Endothelial cell of umbilical vein (primary cell): ENCODE data around the gene CTPS1. TPM values are rescaled to one million over a fixed set of nuclear protein-coding genes. Genes with fewer than 3 reads are reported as not detected.

Source experiments
- BruUV-seq: library from RNA; stranded (reverse); fragments of 400-500 nt; replicated peaks from 2 replicates; lab custom pipeline; 2021; lab: Mats Ljungman, UMichigan
- CTCF ChIA-PET: fragments of 300-600, 350-600 bp; sonication (Branson Sonifier 250); formaldehyde crosslinking; loops from one replicate; lab custom pipeline; 2021; ENCODE audit warnings: antibody characterized with exemption, inconsistent platforms; lab: Charles Lee
- POLR2A ChIA-PET: fragments of 300-600, 350-600 bp; sonication (Branson Sonifier 250); formaldehyde crosslinking; loops from one replicate; lab custom pipeline; 2021; ENCODE audit warnings: antibody characterized with exemption, inconsistent platforms; lab: Charles Lee
- DNase-seq: peaks from one replicate; pipeline ENCODE4 v3.0.0-alpha.2; 2011; ENCODE audit warnings: low read depth, low spot score
- FAIRE-seq: peaks from 2 replicates; lab custom pipeline; 2011; peaks lifted over from hg19 to GRCh38; lab: Jason Lieb, UNC
- H2AFZ ChIP-seq: 2 replicates; pipeline ENCODE4 v1.6.0; 2012; ENCODE audit warnings: low read depth, low read length, control low read depth, inconsistent platforms
- H3K27ac ChIP-seq: 2 replicates; pipeline ENCODE4 v1.5.1; 2011; ENCODE audit warnings: low read depth, mild to moderate bottlenecking, control low read depth, low read length, moderate library complexity; ENCODE audit not compliant: insufficient read depth
- H3K27me3 ChIP-seq, 2 experiments: 2 replicates each; pipeline versions ENCODE4 v1.6.0 to v1.6.1; 2011; ENCODE audit warnings: low read length in 2 of 2, mixed read lengths in 1 of 2; ENCODE audit not compliant: control insufficient read depth in 2 of 2, insufficient read depth in 2 of 2
- H3K36me3 ChIP-seq, 2 experiments: 2 replicates in 1 of 2; 3 replicates in 1 of 2; pipeline ENCODE4 v1.5.1; 2011; ENCODE audit warnings: low read length in 2 of 2, mild to moderate bottlenecking in 1 of 2, moderate library complexity in 1 of 2; ENCODE audit not compliant: control insufficient read depth in 2 of 2, insufficient read depth in 2 of 2; ENCODE audit errors: extremely low read depth in 1 of 2
- H3K4me1 ChIP-seq: 3 replicates; pipeline ENCODE4 v1.5.1; 2011; ENCODE audit warnings: mild to moderate bottlenecking, low read length; ENCODE audit not compliant: control insufficient read depth, insufficient read depth; ENCODE audit errors: extremely low read depth
- H3K4me2 ChIP-seq: 2 replicates; pipeline ENCODE4 v1.6.1; 2011; ENCODE audit warnings: low read length, control low read depth, mixed read lengths; ENCODE audit not compliant: insufficient read depth
- H3K4me3 ChIP-seq, 3 experiments: fragments of 200-600 bp in 1 of 3; sonication (generic), shearing (Covaris generic) in 1 of 3; replicated peaks in 1 of 3; 2 replicates each; pipeline ENCODE4 v1.5.1; 2011 to 2016; ENCODE audit warnings: control low read depth in 3 of 3, low read length in 3 of 3, mild to moderate bottlenecking in 2 of 3, inconsistent platforms in 1 of 3, low read depth in 1 of 3, moderate library complexity in 1 of 3; ENCODE audit not compliant: insufficient read depth in 1 of 3
- H3K79me2 ChIP-seq: 2 replicates; pipeline ENCODE4 v1.6.0; 2012; ENCODE audit warnings: low read length, inconsistent platforms; ENCODE audit not compliant: control insufficient read depth, insufficient read depth
- H3K9ac ChIP-seq: replicated peaks from 2 replicates; pipeline ENCODE3; 2011; ENCODE audit warnings: low read length, control low read depth; ENCODE audit not compliant: insufficient read depth; ENCODE audit errors: extremely low read depth
- H3K9me1 ChIP-seq: replicated peaks from 3 replicates; pipeline ENCODE4 v1.6.0; 2011; ENCODE audit warnings: mild to moderate bottlenecking, low read length; ENCODE audit not compliant: control insufficient read depth, insufficient read depth; ENCODE audit errors: extremely low read depth
- H3K9me3 ChIP-seq: replicated peaks from 2 replicates; pipeline ENCODE4 v1.5.1; 2012; ENCODE audit warnings: low read length, inconsistent platforms; ENCODE audit not compliant: control insufficient read depth, insufficient read depth
- H4K20me1 ChIP-seq: replicated peaks from 2 replicates; pipeline ENCODE3; 2011; ENCODE audit warnings: mild to moderate bottlenecking, low read length; ENCODE audit not compliant: control insufficient read depth, insufficient read depth; ENCODE audit errors: extremely low read depth
- CTCF ChIP-seq, 2 donors: IDR thresholded peaks; 1 replicate in 1 of 2; 2 replicates in 1 of 2; pipeline ENCODE4 v1.5.1; 2011; ENCODE audit warnings: low read length in 2 of 2, mild to moderate bottlenecking in 2 of 2, moderate library complexity in 2 of 2, control low read depth in 1 of 2, inconsistent platforms in 1 of 2, low read depth in 1 of 2; ENCODE audit not compliant: insufficient read depth in 1 of 2; ENCODE audit errors: extremely low read depth in 1 of 2
- EZH2 ChIP-seq: IDR thresholded peaks from 2 replicates; pipeline ENCODE4 v1.6.1; 2012; ENCODE audit warnings: borderline replicate concordance, low read depth, mild to moderate bottlenecking, moderate library complexity, low read length, inconsistent platforms; ENCODE audit not compliant: severe bottlenecking
- FOS ChIP-seq: IDR thresholded peaks from 2 replicates; pipeline ENCODE4 v1.6.1; 2011; ENCODE audit warnings: mild to moderate bottlenecking, low read length, moderate library complexity, borderline replicate concordance; ENCODE audit not compliant: insufficient read depth
- GATA2 ChIP-seq: IDR thresholded peaks from 2 replicates; pipeline ENCODE4 v1.7.0; 2011; ENCODE audit warnings: low read depth, mild to moderate bottlenecking, moderate library complexity, mixed read lengths, low read length; ENCODE audit not compliant: insufficient read length, insufficient read depth
- JUN ChIP-seq: IDR thresholded peaks from 2 replicates; pipeline ENCODE4 v1.6.1; 2011; ENCODE audit warnings: borderline replicate concordance, low read depth; ENCODE audit not compliant: insufficient read length, insufficient read depth
- MAX ChIP-seq: IDR thresholded peaks from 2 replicates; pipeline ENCODE4 v1.6.1; 2011; ENCODE audit not compliant: insufficient read depth, insufficient read length
- MYC ChIP-seq: IDR thresholded peaks from one replicate; pipeline ENCODE4 v1.6.1; 2011; ENCODE audit warnings: mild to moderate bottlenecking, low read depth, low read length
- POLR2A ChIP-seq: IDR thresholded peaks from 2 replicates; pipeline ENCODE4 v1.6.1; 2012; ENCODE audit warnings: low read depth, mild to moderate bottlenecking, control low read depth, low read length
- POLR2AphosphoS5 ChIP-seq: IDR thresholded peaks from 2 replicates; pipeline ENCODE4 v1.6.1; 2012; ENCODE audit warnings: low read depth, mild to moderate bottlenecking, control low read depth, low read length, moderate library complexity; ENCODE audit not compliant: insufficient read depth
- dilution Hi-C: fragments of 300-500 bp; cut with MboI; formaldehyde crosslinking; loops from one replicate; pipeline ENCODE4 v1.15.0; 2019; ENCODE audit warnings: low sequenced_read_pairs; ENCODE audit not compliant: extremely low pct_ligation_motif_present
- intact Hi-C: fragments of 100-400 bp; cut with micrococcal nuclease; formaldehyde crosslinking; loops from one replicate; pipeline ENCODE4 v1.10.0; 2022
- polyA plus RNA-seq, 4 experiments: library from polyadenylated mRNA; depleted of rRNA in 3 of 4; stranded (reverse) in 3 of 4; unstranded in 1 of 4; fragments of >200 nt; gene quantifications; 2 replicates each; pipeline versions ENCODE4 v1.2.1 to v1.2.3, GENCODE V29; 2011 to 2012; ENCODE audit warnings: missing spikeins in 1 of 4
- total RNA-seq: library from RNA; stranded (reverse); gene quantifications from 2 replicates; pipeline ENCODE4 v1.2.3, GENCODE V29; 2021

Gene CTPS1
- total and polyA plus RNA-seq, 2 donors (not counting 3 experiments of a cell fraction or from before 2014, with no cell fraction given) = 24.9 to 65.8 TPM

- Histone ChIP-seq H4K20me1 (no peaks in the 10 kb centered on the region), H3K9me3 (no peaks in the 10 kb centered on the region), H3K9me1 (no peaks in the 10 kb centered on the region), H3K4me1 (peaks cover 28% of the 10 kb centered on the region), H3K36me3 (peaks cover 15 to 29% of the 10 kb centered on the region in 2 experiments), H3K9ac (no peak overlapping the region), H3K4me2 (no peak overlapping the region), H3K79me2 (no peaks in the 10 kb centered on the region), H2AFZ (no peak overlapping the region), H3K27me3 (no peaks in the 10 kb centered on the region), H3K4me3 (no peak overlapping the region), H3K27ac (no peak overlapping the region)
- no peak for DNase-seq
- FAIRE-seq = no peak
- intact Hi-C loops = no loop called here
- CTCF ChIA-PET = interaction anchor here (2.1 kb wide), 1 partner anchor 10 kb away, joined by 4 read pairs; no protein-coding TSS in a partner anchor
- no peak for TF ChIP-seq EZH2
- no peak for TF ChIP-seq POLR2AphosphoS5
- TF ChIP-seq FOS = no peak
- TF ChIP-seq MYC = no peak
- no peak for TF ChIP-seq MAX
- TF ChIP-seq GATA2 = no peak
- no peak for TF ChIP-seq POLR2A
- no peak for TF ChIP-seq JUN
- TF ChIP-seq CTCF (IDR thresholded peaks at IDR 0.05; ENCODE audit: extremely low read depth in 1 of 2, insufficient read depth in 1 of 2, low read depth in 1 of 2, low read length in 2 of 2) = no peak
- POLR2A ChIA-PET = no interaction called here
- dilution Hi-C loops = no loop called here
- BruUV-seq = no TSS peak
Observed at GRCh38 chr1:41010345-41010744, 30.8 kb downstream of the CTPS1 start.
